A172 (cell line): ENCODE data around the gene ICAM1. TPM values are rescaled to one million over a fixed set of nuclear protein-coding genes. Genes with fewer than 3 reads are reported as not detected.
A peak's percentile ranks its signal among the peaks of the same experiment; 100 is the strongest.
"Not testable (repeated sequence)": the region's sequence is repeated elsewhere in the genome, so short reads cannot be mapped to it uniquely, and the experiment has no call there.

Experiments used
- DNase-seq: peaks from one replicate; pipeline ENCODE4 v3.0.0-alpha.2; 2015; ENCODE audit warnings: low spot score
- total RNA-seq: library from RNA; depleted of rRNA; stranded (reverse); fragments of >200 nt; shearing (Covaris generic); gene quantifications from 2 replicates; pipeline ENCODE4 v1.2.3, GENCODE V29; 2014

The ICAM1 gene
- total RNA-seq, 1 experiment from 2014 or later = not detected

DNA sequence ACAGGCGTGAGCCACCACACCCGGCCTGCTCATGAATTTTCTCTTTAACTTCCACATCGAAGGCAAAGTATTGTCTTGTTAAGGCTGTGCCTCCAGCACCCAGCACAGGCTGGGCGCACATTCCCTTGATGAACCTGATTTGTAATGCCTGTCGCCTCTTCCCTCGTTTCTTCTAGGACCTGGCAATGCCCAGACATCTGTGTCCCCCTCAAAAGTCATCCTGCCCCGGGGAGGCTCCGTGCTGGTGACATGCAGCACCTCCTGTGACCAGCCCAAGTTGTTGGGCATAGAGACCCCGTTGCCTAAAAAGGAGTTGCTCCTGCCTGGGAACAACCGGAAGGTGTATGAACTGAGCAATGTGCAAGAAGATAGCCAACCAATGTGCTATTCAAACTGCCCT, 3.7 kb downstream of the ICAM1 start:
- no peak for DNase-seq

DNA sequence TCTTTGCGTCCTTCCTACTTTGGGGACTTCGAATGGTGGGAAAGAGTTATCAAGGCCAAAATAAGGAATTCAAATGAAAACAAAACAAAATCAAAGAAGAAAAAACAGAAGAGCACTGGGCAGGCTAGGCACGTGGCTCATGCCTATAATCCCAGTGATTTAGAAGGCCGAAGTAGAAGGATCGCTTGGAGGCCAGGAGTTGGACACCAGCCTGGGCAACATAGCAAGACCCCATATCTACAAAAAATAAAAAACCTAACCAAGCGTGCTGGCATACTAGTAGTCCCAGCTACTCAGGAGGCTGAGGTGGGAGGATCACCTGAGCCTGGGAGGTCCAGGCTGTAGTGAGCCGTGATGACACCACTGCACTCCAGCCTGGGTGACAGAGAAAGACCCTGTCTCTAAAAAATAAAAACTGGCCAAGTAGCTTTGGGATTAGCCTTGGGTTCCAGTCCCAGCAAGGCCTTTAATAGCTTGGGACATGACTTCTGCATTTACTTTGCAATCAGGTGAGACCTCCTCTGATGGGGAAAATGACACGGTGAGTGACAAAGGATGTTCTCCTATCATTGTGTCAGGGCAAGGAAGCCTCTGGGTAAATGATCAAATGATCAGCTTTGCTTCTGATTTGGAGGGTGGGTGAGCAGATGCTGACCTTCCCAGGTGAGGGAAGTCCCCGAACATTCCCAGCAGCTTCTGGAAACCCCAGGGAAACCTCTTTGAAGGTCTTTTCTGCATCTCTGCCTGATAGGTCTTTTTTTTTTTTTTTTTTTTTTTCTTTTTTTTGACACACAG, 7.1 kb downstream of the ICAM1 start:
- no peak for DNase-seq

DNA sequence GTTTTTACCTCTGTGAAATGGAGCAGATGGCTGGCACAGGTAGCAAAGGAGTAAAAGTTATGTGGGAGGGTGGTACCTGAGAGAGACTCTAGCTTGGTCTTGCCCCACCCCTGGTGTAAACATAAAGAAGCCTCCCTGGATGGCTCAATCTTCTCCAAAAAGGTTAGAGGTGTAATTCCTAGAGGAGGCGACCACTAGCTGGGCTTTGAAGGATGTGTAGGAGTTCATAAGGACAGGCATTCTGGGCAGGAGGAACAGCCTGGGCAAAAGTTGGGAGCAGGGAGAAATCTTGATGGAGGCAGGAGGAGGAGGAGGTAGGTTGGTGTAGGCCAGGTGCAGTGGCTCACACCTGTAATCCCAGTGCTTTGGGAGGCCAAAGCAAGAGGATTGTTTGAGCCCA, 8.0 kb downstream of the ICAM1 start:
- DNase-seq = no peak

DNA sequence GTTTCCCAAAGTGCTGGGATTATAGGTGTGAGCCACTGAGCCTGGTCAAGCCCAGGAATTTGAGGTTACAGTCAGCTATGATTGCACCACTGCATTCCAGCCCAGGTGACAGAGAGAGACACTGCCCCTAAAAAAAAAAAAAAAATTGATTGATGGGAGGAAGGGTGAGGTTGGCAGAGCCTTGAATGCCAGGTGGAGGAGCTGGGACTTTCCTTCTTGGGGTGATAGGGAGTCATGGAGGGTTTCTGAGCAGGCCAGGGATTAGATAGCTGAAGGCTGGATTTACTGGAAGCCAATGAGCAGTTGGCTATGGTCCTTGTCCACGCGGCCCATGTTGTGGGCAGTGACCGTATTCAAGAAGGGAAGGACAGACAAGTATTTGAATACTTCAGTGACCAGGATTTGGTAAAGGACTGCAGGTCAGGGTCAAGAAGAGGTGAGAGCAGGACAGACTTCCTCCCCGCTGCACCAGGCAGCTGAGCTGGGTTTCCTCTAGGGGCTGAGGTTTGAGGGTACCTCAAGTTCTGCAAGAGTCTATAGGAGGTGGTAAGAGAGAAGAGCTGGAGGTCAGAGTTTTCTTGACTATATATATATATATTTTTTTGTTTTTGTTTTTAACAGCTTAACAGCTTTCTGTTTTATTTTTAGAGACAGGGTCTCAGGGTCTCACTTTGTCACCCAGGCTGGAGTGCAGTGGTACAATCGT, 9.0 kb downstream of the ICAM1 start:
- DNase-seq = no peak

DNA sequence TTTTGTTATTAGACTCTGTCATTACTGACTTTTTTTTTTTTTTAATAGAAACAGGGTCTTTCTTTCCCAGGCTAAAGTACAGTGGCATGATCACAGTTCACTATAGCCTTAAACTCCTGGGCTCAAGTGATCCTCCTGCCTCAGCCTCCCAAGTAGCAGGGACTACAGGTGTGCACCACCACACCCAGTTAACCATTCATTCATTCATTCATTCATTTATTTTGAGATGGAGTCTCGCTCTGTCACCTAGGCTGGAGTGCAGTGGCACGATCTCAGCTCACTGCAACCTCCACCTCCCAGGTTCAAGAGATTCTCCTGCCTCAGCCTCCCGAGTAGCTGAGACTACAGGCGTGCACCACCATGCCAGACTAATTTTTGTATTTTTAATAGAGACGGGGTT, 11.1 kb downstream of the ICAM1 start:
- DNase-seq = not testable (repeated sequence)

DNA sequence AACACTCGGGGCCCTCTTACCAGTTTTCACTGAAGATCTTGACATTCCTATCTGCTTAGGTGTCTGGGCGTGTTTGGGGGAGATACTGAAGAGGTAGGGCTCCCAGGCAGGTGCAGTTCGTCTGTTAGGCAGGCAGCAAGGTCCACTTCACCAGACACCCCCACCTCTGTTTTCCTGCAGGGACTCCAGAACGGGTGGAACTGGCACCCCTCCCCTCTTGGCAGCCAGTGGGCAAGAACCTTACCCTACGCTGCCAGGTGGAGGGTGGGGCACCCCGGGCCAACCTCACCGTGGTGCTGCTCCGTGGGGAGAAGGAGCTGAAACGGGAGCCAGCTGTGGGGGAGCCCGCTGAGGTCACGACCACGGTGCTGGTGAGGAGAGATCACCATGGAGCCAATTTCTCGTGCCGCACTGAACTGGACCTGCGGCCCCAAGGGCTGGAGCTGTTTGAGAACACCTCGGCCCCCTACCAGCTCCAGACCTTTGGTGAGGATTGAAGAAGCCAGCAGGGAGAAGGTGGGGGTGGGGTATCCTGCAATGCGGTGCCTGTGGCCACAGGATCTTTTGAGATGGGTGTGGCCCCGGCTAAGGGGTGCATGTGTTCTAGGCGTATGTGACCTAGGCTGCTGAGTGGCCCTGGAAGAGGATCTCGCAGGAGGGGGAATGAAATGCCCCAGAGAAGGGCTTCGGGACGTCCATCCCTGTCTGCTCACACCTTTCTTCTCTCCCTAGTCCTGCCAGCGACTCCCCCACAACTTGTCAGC, 12.6 kb downstream of the ICAM1 start:
- peak; percentile 33 for DNase-seq

DNA sequence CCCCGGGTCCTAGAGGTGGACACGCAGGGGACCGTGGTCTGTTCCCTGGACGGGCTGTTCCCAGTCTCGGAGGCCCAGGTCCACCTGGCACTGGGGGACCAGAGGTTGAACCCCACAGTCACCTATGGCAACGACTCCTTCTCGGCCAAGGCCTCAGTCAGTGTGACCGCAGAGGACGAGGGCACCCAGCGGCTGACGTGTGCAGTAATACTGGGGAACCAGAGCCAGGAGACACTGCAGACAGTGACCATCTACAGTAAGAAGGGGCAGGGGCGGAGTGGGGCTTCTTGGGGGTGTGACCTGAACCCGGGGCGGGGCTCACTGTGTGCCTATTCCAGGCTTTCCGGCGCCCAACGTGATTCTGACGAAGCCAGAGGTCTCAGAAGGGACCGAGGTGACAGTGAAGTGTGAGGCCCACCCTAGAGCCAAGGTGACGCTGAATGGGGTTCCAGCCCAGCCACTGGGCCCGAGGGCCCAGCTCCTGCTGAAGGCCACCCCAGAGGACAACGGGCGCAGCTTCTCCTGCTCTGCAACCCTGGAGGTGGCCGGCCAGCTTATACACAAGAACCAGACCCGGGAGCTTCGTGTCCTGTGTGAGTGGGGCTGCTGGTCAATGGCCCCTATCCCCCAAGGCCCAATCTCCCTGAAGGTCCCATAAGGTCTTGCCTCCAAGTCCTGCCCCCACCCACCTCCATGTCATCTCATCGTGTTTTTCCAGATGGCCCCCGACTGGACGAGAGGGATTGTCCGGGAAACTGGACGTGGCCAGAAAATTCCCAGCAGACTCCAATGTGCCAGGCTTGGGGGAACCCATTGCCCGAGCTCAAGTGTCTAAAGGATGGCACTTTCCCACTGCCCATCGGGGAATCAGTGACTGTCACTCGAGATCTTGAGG, 13.4 kb downstream of the ICAM1 start:
- no peak for DNase-seq

DNA sequence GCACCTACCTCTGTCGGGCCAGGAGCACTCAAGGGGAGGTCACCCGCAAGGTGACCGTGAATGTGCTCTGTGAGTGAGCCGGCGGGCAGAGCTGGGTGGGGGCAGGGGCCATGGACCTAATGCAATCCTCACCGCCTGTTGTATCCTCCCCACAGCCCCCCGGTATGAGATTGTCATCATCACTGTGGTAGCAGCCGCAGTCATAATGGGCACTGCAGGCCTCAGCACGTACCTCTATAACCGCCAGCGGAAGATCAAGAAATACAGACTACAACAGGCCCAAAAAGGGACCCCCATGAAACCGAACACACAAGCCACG, 14.0 kb downstream of the ICAM1 start:
- no peak for DNase-seq

DNA sequence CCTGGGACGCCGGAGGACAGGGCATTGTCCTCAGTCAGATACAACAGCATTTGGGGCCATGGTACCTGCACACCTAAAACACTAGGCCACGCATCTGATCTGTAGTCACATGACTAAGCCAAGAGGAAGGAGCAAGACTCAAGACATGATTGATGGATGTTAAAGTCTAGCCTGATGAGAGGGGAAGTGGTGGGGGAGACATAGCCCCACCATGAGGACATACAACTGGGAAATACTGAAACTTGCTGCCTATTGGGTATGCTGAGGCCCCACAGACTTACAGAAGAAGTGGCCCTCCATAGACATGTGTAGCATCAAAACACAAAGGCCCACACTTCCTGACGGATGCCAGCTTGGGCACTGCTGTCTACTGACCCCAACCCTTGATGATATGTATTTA, 14.5 kb downstream of the ICAM1 start:
- DNase-seq = no peak

DNA sequence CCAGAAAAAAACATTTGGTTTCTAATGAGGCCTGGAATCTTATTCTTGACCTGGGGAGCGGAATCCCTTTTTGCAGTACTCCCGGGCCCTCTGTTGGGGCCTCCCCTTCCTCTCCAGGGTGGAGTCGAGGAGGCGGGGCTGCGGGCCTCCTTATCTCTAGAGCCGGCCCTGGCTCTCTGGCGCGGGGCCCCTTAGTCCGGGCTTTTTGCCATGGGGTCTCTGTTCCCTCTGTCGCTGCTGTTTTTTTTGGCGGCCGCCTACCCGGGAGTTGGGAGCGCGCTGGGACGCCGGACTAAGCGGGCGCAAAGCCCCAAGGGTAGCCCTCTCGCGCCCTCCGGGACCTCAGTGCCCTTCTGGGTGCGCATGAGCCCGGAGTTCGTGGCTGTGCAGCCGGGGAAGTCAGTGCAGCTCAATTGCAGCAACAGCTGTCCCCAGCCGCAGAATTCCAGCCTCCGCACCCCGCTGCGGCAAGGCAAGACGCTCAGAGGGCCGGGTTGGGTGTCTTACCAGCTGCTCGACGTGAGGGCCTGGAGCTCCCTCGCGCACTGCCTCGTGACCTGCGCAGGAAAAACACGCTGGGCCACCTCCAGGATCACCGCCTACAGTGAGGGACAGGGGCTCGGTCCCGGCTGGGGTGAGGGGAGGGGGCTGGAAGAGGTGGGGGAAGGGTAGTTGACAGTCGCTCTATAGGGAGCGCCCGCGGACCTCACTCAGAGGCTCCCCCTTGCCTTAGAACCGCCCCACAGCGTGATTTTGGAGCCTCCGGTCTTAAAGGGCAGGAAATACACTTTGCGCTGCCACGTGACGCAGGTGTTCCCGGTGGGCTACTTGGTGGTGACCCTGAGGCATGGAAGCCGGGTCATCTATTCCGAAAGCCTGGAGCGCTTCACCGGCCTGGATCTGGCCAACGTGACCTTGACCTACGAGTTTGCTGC, 16.1 kb downstream of the ICAM1 start, which contains the start of gene ICAM4:
Gene ICAM4, plus strand, starts transcription at position 153 of the 935 bp plus-strand sequence. Its CDS starts 58 bp downstream, at position 211.
- DNase-seq = no peak

DNA sequence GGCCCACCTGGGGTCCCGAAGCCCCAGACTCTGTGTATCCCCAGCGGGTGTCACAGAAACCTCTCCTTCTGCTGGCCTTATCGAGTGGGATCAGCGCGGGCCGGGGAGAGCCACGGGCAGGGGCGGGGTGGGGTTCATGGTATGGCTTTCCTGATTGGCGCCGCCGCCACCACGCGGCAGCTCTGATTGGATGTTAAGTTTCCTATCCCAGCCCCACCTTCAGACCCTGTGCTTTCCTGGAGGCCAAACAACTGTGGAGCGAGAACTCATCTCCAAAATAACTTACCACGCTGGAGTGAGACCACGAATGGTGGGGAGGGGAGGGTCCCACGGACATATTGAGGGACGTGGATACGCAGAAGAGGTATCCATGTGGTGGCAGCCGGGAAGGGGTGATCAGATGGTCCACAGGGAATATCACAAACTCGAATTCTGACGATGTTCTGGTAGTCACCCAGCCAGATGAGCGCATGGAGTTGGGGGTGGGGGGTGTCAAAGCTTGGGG, 17.8 kb downstream of the ICAM1 start:
- DNase-seq = no peak

DNA sequence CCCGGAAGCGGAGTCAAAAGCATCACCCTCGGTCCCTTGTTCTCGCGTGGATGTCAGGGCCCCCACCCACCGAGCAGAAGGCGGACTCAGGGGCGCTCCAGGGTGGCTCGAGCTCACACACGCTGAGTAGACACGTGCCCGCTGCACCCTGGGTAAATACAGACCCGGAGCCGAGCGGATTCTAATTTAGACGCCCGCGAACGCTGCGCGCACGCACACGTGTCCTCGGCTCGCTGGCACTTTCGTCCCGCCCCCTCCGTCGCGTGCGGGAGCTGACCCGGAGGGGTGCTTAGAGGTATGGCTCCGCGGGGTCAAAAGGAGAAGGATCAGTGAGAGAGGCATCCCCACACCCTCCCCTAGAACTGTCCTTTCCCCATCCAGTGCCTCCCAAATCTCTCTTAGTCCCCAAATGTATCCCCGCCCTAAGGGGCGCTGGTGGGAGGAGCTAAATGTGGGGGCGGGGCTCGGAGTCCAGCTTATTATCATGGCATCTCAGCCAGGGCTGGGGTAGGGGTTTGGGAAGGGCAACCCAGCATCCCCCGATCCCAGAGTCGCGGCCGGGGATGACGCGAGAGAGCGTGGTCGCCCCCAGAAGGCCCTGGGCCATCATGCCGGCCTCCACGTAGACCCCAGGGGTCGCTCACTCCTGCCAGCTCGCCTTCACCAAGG, 18.4 kb downstream of the ICAM1 start:
- no peak for DNase-seq

DNA sequence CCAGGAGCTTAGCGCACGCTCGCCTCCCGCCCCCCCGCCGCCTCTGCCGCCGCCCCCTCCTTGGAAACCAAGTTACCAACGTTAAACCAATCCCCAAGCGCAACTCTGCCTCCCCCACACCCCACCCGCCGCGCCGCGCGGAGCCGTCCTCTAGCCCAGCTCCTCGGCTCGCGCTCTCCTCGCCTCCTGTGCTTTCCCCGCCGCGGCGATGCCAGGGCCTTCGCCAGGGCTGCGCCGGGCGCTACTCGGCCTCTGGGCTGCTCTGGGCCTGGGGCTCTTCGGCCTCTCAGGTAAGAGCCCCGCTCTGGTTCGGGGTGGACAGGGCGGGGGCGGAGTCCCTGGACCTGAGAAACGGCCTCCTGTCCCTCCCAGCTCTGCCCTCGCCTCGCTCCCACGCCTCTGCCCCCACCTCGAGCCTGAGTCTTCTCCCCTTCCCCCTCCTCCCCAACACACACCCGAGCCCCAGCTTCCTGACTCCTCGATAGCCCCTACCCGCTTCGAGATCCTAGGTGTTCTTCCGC, 19.0 kb downstream of the ICAM1 start, which contains the start of gene ICAM5:
Gene ICAM5, plus strand, starts transcription at position 117 of the 521 bp plus-strand sequence. Its CDS starts 92 bp downstream, at position 209.
- no peak for DNase-seq

DNA sequence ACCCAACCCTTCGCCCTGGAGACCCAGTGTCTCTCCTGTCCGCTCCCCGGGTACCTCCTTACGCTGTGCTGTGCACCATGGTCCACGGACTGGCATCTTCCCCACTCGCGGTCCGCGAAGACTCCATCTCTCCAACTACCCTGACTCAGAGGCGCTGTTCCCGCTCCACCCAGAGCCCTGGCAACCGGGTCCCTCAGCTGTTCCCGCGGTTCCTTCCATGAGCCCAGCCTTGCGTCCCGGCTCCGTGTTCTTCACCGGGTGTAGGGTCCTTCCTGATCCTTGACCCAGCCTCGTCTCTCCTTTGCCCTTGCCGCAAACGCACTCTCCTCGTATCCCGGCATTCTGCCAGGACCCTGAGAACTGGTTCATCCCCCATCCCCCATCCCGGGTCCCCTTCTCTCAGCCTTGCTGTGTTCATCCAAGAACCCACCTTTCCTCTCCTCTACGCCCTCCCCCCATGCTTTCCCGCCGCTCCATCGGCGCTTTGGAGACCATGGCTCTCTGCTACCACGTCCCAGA, 19.5 kb downstream of the ICAM1 start:
- DNase-seq = no peak

DNA sequence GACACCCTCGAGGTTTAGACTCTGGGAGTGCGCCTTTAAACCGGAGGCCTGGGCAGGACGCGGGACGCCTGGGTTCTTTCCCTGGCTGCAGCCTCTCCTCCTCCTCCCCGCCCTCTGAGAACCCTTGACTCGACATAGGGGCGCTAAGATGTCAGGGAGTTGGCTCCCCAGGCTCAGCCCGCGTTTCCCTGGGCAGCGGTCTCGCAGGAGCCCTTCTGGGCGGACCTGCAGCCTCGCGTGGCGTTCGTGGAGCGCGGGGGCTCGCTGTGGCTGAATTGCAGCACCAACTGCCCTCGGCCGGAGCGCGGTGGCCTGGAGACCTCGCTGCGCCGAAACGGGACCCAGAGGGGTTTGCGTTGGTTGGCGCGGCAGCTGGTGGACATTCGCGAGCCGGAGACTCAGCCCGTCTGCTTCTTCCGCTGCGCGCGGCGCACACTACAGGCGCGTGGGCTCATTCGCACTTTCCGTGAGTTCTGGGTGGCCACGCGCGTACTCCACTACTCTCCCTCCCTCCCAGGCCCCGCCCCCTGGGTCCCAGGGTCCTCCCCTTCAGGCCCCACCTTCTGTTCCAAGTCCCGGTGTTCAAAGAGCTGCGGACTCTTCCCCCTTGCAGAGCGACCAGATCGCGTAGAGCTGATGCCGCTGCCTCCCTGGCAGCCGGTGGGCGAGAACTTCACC, 20.1 kb downstream of the ICAM1 start:
- peak; percentile 33 for DNase-seq

DNA sequence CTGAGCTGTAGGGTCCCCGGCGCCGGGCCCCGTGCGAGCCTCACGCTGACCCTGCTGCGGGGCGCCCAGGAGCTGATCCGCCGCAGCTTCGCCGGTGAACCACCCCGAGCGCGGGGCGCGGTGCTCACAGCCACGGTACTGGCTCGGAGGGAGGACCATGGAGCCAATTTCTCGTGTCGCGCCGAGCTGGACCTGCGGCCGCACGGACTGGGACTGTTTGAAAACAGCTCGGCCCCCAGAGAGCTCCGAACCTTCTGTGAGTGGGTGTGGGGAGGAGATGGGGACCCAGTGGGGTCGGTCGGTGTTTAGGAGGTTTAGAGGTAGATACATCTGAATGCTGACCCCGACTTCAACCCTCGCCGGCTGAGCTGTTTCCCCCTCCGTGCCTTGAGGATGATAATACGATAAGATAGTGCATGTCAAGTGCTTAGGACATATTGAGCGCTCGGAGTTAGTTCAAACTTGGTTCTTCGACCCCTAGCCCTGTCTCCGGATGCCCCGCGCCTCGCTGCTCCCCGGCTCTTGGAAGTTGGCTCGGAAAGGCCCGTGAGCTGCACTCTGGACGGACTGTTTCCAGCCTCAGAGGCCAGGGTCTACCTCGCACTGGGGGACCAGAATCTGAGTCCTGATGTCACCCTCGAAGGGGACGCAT, 20.8 kb downstream of the ICAM1 start:
- DNase-seq = no peak

DNA sequence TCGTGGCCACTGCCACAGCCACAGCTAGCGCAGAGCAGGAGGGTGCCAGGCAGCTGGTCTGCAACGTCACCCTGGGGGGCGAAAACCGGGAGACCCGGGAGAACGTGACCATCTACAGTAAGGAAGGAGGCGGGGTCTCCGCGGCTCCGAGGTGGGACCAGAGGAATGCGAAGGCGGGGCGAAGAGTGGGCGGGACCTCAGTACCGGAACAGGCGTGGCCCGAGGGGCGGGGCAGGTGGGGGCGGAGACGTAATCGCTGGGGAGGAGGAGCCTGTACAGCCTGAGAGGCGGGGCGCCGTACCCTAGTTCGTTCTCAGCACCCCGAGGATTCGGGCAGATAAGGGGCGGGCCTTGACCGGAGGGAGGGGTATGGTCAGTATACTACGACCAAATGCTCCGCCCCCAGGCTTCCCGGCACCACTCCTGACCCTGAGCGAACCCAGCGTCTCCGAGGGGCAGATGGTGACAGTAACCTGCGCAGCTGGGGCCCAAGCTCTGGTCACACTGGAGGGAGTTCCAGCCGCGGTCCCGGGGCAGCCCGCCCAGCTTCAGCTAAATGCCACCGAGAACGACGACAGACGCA, 21.4 kb downstream of the ICAM1 start:
- DNase-seq = peak; percentile 33
